HTERT RPE-1 (cell line): Measurements from ENCODE around the gene HARS1.
"Not testable (repeated sequence)": the region's sequence is repeated elsewhere in the genome, so short reads cannot be mapped to it uniquely, and the experiment has no call there.

ENCODE experiments used
- in situ Hi-C: fragments of 300-500 bp; cut with MboI; formaldehyde crosslinking; loops from 4 replicates; pipeline ENCODE4 v1.14.3; 2020; ENCODE audit warnings: low sequenced_read_pairs

HARS1 gene

GRCh38 chr5:140678993-140679392 lies 12.2 kb downstream of the HARS1 start:
- in situ Hi-C loops = no loop called here

GRCh38 chr5:140677947-140678346 lies 13.2 kb downstream of the HARS1 start:
- in situ Hi-C loops = no loop called here

GRCh38 chr5:140674629-140675028 lies 16.5 kb downstream of the HARS1 start:
- in situ Hi-C loops = no loop called here

- in situ Hi-C loops = no loop called here
Measured at GRCh38 chr5:140674211-140674610, 17.0 kb downstream of the HARS1 start.

- in situ Hi-C loops = no loop called here
Measured at GRCh38 chr5:140673187-140673976, 17.8 kb downstream of the HARS1 start, which contains the start of gene DND1. Gene DND1, minus strand, starts transcription at chr5:140673576. Its CDS starts 34 bp downstream, at chr5:140673542.

- in situ Hi-C loops = no loop called here
Measured at GRCh38 chr5:140672455-140673186, 18.5 kb downstream of the HARS1 start.

- in situ Hi-C loops = no loop called here
Measured at GRCh38 chr5:140671472-140672125, 19.6 kb downstream of the HARS1 start.

- in situ Hi-C loops = not testable (repeated sequence)
Measured at GRCh38 chr5:140671035-140671434, 20.1 kb downstream of the HARS1 start.

GRCh38 chr5:140664359-140665119 lies 26.6 kb downstream of the HARS1 start, which contains the start of gene WDR55:
Gene WDR55, plus strand, starts transcription at chr5:140664904. Its CDS starts 9 bp downstream, at chr5:140664913.
- in situ Hi-C loops = no loop called here

- in situ Hi-C loops = no loop called here
Measured at GRCh38 chr5:140664030-140664358, 27.2 kb downstream of the HARS1 start.

GRCh38 chr5:140660371-140660770 lies 30.8 kb downstream of the HARS1 start:
- in situ Hi-C loops = not testable (repeated sequence)

- in situ Hi-C loops = no loop called here
Measured at GRCh38 chr5:140658870-140659269, 32.3 kb downstream of the HARS1 start.

GRCh38 chr5:140647042-140647419 lies 44.1 kb downstream of the HARS1 start:
- in situ Hi-C loops = no loop called here

GRCh38 chr5:140642718-140643117 lies 48.5 kb downstream of the HARS1 start:
- in situ Hi-C loops = no loop called here

- in situ Hi-C loops = no loop called here
Measured at GRCh38 chr5:140641716-140642115, 49.5 kb downstream of the HARS1 start.

- in situ Hi-C loops = no loop called here
Measured at GRCh38 chr5:140639148-140639981, 51.8 kb downstream of the HARS1 start, which contains the start of gene TMCO6. Gene TMCO6, plus strand, starts transcription at chr5:140639451. Its CDS starts 77 bp downstream, at chr5:140639528.

GRCh38 chr5:140638898-140639147 lies 52.3 kb downstream of the HARS1 start:
- in situ Hi-C loops = not testable (repeated sequence)

GRCh38 chr5:140637371-140638100 lies 53.6 kb downstream of the HARS1 start:
- in situ Hi-C loops = no loop called here
